ENCODE measurements around the gene PARD3B. TPM values are rescaled to one million over a fixed set of nuclear protein-coding genes. Genes with fewer than 3 reads are reported as not detected.

The PARD3B gene
- total and polyA plus RNA-seq, 10 of the 15 experiments (the other 5 are each of a cell fraction or from before 2014, with no cell fraction given): 0.01 to 0.54 (median 0.07) TPM; not detected in 7

- Histone ChIP-seq H3K9me3 (replicated peaks; ENCODE audit: control insufficient read depth, insufficient read depth, low read length) (no peaks in the 10 kb centered on the region), H3K4me2 (ENCODE audit: control insufficient read depth, insufficient read depth) (no peak overlapping the region), H3K36me3 (ENCODE audit: control insufficient read depth in 2 of 2, insufficient read depth in 2 of 2, low read length in 1 of 2) (no peaks in the 10 kb centered on the region), H3K27ac (ENCODE audit: control insufficient read depth, insufficient read depth) (no peak overlapping the region), H3K4me1 (ENCODE audit: control insufficient read depth, insufficient read depth, low read length) (no peaks in the 10 kb centered on the region), H3K4me3 (no peak overlapping the region), H3K79me2 (ENCODE audit: control insufficient read depth, insufficient read depth, low read length) (no peaks in the 10 kb centered on the region), H3K9ac (ENCODE audit: control insufficient read depth, insufficient read depth, low read length) (no peak overlapping the region), H2AFZ (ENCODE audit: control insufficient read depth, low read depth, low read length) (no peak overlapping the region), H3K27me3 (replicated peaks in 1 of 2; ENCODE audit: control insufficient read depth in 2 of 2, insufficient read depth in 2 of 2, low read length in 1 of 2) (peaks cover 0 to 1% of the 10 kb centered on the region in 2 experiments; a peak in 2 of 4 replicates), H4K20me1 (ENCODE audit: control insufficient read depth, insufficient read depth) (no peaks in the 10 kb centered on the region)
- in situ Hi-C loops (cut with MboI): no loop called here
- CTCF ChIA-PET: no interaction called here
- intact Hi-C loops (cut with micrococcal nuclease; ENCODE audit: unreplicated experiment): no loop called here
- DNase-seq (ENCODE audit: low read depth, low spot score) (no peak), ATAC-seq (no peak), FAIRE-seq (no peak)
- no peak for TF ChIP-seq ATF3 (IDR thresholded peaks at IDR 0.05; ENCODE audit: borderline replicate concordance, extremely low read depth, low read depth, low read length)
- no peak for TF ChIP-seq ZNF384 (IDR thresholded peaks at IDR 0.05; ENCODE audit: borderline replicate concordance, low read depth, low read length)
- no TSS peak for BruUV-seq (replicated peaks)
- RAD21 ChIA-PET (ENCODE audit: unreplicated experiment): no interaction called here
- SMC1A ChIA-PET (ENCODE audit: uncharacterized antibody, unreplicated experiment): no interaction called here
- POLR2A ChIA-PET: no interaction called here
- 57% methylated on average over 15 of the region's 18 CpGs for WGBS (ENCODE audit: insufficient coverage, insufficient replicate concordance, low lambda C conversion rate, missing lambda C conversion rate)
These were observed 1011.7 kb downstream of the PARD3B start for GRCh38 chr2:205556841-205557539.

DNA sequence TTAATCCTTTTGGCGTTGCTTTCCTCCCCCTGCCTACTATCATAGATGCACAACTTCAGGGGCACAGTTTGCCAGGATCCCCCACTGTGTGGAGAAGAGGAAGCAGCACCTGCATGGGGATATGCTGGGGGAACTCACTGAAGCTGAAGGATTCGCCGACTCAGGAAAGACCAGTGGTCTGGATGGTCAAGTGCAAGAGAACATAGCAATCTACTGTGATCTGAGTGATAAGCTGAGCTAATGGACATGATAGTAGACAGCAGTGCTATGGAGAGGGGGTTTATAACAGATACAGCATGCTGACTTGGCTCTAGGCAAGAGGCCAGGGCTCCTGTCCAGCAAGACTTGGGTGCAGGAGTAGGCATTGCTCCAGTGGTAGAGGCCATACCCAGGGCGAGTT is 1012.6 kb downstream of the PARD3B start:
- BruUV-seq (replicated peaks): no TSS peak
- H3K36me3 ChIP-seq (ENCODE audit: control insufficient read depth in 2 of 2, insufficient read depth in 2 of 2, low read length in 1 of 2): no peaks in the 10 kb centered on the region
- intact Hi-C loops (cut with micrococcal nuclease; ENCODE audit: unreplicated experiment): no loop called here
- TF ChIP-seq CEBPB (IDR thresholded peaks at IDR 0.05; ENCODE audit: borderline replicate concordance in 1 of 2, low read depth in 2 of 2, low read length in 2 of 2): no peak
- no peak for TF ChIP-seq SUZ12 (IDR thresholded peaks at IDR 0.05; ENCODE audit: unreplicated experiment)
- no peak for TF ChIP-seq CHD4 (IDR thresholded peaks at IDR 0.05)
- no peak for TF ChIP-seq POLR2AphosphoS5 (IDR thresholded peaks at IDR 0.05; ENCODE audit: low read length)
- no peak for TF ChIP-seq IKZF2 (IDR thresholded peaks at IDR 0.05)
- TF ChIP-seq PKNOX1 (IDR thresholded peaks at IDR 0.05): no peak
- no peak for TF ChIP-seq TCF12 (IDR thresholded peaks at IDR 0.05; ENCODE audit: low read depth, low read length)
- TF ChIP-seq IRF4 (IDR thresholded peaks at IDR 0.05; ENCODE audit: low read depth, low read length): no peak
- TF ChIP-seq, protein P1, sequence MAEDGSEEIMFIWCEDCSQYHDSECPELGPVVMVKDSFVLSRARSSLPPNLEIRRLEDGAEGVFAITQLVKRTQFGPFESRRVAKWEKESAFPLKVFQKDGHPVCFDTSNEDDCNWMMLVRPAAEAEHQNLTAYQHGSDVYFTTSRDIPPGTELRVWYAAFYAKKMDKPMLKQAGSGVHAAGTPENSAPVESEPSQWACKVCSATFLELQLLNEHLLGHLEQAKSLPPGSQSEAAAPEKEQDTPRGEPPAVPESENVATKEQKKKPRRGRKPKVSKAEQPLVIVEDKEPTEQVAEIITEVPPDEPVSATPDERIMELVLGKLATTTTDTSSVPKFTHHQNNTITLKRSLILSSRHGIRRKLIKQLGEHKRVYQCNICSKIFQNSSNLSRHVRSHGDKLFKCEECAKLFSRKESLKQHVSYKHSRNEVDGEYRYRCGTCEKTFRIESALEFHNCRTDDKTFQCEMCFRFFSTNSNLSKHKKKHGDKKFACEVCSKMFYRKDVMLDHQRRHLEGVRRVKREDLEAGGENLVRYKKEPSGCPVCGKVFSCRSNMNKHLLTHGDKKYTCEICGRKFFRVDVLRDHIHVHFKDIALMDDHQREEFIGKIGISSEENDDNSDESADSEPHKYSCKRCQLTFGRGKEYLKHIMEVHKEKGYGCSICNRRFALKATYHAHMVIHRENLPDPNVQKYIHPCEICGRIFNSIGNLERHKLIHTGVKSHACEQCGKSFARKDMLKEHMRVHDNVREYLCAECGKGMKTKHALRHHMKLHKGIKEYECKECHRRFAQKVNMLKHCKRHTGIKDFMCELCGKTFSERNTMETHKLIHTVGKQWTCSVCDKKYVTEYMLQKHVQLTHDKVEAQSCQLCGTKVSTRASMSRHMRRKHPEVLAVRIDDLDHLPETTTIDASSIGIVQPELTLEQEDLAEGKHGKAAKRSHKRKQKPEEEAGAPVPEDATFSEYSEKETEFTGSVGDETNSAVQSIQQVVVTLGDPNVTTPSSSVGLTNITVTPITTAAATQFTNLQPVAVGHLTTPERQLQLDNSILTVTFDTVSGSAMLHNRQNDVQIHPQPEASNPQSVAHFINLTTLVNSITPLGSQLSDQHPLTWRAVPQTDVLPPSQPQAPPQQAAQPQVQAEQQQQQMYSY (CRISPR knock-in tag; IDR thresholded peaks at IDR 0.05): no peak
- ChIA-PET SMC1A (ENCODE audit: uncharacterized antibody, unreplicated experiment) (no interaction called here), CTCF (no interaction called here), POLR2A (no interaction called here), RAD21 (ENCODE audit: unreplicated experiment) (no interaction called here)
- H4K20me1 ChIP-seq (ENCODE audit: control insufficient read depth, insufficient read depth): no peaks in the 10 kb centered on the region
- no peak for FAIRE-seq
- in situ Hi-C loops (cut with MboI): no loop called here
- H2AFZ ChIP-seq (ENCODE audit: control insufficient read depth, low read depth, low read length): no peak overlapping the region
- H3K9ac ChIP-seq (ENCODE audit: control insufficient read depth, insufficient read depth, low read length): no peak overlapping the region
- H3K4me2 ChIP-seq (ENCODE audit: control insufficient read depth, insufficient read depth): no peak overlapping the region
- no peaks in the 10 kb centered on the region for H3K4me1 ChIP-seq (ENCODE audit: control insufficient read depth, insufficient read depth, low read length)
- no peaks in the 10 kb centered on the region for H3K9me3 ChIP-seq (replicated peaks; ENCODE audit: control insufficient read depth, insufficient read depth, low read length)
- H3K4me3 ChIP-seq: no peak overlapping the region
- ATAC-seq: no peak
- H3K27ac ChIP-seq (ENCODE audit: control insufficient read depth, insufficient read depth): no peak overlapping the region
- H3K79me2 ChIP-seq (ENCODE audit: control insufficient read depth, insufficient read depth, low read length): no peaks in the 10 kb centered on the region
- WGBS (ENCODE audit: insufficient coverage, insufficient replicate concordance, low lambda C conversion rate, missing lambda C conversion rate): 33% methylated on average over 4 of the region's 4 CpGs
- no peak for DNase-seq (ENCODE audit: low read depth, low spot score)
- H3K27me3 ChIP-seq (replicated peaks in 1 of 2; ENCODE audit: control insufficient read depth in 2 of 2, insufficient read depth in 2 of 2, low read length in 1 of 2): peaks cover 0 to 1% of the 10 kb centered on the region in 2 experiments; a peak in 2 of 4 replicates
